Stimulated activated CD4-positive, alpha-beta T cell treated with anti-CD3 and anti-CD28 coated beads, TNF-alpha, amount 100 ng/mL, for 4 hours (primary cell): Measurements from ENCODE around the gene FOXL1.

ENCODE experiments used
- DNase-seq, 3 experiments: peaks; one replicate each; pipeline ENCODE4 v3.0.0-alpha.2; 2020; ENCODE audit warnings: low read depth in 3 of 3

FOXL1 gene

DNA sequence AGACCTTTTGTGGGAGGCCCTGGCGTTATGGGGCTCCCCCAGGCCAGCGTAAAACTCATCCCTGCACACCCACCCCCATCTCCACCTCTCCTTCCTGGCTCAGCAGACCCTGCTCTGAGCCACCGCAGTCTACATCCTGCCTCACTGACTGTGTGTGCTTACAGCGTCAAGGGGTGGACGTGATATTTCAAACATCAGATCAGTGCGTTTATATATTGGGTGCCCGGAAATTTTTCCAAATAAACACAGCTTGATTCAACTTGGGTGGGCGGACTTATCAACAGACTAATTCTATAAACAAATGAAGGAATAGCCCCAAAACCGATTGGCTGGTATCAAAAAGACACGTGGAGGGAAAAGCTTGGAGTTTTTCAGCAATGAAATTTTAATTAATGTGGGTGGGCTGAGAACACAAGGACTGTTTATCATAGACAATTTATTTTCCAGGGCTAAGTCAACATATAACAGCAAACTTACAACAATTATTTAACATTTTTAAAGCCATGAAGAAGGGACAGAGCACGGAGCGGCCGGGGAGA is at the start of gene FOXL1:
Gene FOXL1, plus strand, starts transcription at position 489 of the 539 bp plus-strand sequence. CDS start 175 bp downstream, outside the sequence.
- no peak for DNase-seq

- no peak for DNase-seq
Observed at GRCh38 chr16:86529160-86529559, 49.2 kb upstream of the FOXL1 start.

DNA sequence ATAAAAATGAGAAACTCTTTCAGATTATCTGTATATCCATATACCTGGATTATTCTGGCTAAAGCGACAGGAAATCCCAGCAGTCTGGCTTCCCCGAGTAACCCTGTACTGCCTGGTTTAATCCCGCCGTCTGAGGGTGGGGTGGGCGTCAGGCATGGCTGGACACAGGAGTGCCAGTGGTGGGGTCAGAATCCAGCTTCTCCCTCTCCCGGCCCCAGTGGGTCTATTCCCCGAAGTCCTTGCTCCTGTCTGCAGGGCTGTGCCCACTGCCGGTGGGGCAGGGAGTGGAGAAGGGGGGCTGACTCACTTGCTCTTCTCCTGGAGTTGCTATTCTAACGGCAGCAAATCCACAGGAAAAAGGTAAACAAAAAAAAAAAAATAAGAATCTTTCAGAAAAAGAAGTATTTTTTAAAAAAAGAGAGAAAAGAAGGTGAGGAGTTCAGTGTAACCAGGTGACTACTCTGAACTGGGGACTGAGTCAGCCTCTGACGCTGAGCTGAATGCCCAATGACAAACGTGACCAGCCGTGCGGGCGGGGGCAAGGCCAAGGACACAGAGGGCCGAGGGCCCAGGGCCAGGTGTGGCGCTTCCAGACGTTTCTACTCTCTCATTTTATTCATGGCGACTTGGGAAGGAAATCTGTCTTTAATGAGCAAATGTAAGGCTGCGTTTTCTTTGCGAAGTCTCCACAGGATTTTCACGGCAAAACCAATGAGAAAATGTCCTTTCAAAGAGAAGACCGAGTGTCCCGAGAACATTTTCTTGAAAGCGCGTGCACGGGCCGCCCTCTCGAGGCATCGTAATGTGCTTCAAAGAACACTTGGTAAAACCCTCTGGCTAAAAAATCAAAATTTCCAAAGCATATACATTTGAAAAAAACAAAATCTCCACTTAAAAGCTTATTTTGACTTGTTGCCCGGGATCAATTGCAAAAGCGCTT is 47.8 kb upstream of the FOXL1 start:
- no peak for DNase-seq

DNA sequence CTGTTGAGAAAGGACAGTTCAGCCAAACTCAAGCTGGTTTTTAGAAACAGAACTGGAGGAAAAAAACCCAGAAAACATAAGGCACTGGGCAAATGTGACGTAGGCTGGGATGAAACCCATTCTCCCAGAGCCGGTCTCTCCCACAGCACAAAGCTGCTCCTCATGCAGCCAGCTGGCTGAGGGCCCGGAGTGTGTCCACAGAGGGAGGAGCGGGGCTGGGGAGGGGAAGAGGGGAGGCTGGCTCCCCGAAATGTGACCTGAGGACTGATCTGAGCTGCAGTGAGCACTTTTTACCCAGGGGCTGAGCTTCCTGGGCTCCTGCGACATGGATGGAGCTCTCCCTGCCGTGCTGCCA is 47.2 kb upstream of the FOXL1 start:
- DNase-seq: no peak

DNA sequence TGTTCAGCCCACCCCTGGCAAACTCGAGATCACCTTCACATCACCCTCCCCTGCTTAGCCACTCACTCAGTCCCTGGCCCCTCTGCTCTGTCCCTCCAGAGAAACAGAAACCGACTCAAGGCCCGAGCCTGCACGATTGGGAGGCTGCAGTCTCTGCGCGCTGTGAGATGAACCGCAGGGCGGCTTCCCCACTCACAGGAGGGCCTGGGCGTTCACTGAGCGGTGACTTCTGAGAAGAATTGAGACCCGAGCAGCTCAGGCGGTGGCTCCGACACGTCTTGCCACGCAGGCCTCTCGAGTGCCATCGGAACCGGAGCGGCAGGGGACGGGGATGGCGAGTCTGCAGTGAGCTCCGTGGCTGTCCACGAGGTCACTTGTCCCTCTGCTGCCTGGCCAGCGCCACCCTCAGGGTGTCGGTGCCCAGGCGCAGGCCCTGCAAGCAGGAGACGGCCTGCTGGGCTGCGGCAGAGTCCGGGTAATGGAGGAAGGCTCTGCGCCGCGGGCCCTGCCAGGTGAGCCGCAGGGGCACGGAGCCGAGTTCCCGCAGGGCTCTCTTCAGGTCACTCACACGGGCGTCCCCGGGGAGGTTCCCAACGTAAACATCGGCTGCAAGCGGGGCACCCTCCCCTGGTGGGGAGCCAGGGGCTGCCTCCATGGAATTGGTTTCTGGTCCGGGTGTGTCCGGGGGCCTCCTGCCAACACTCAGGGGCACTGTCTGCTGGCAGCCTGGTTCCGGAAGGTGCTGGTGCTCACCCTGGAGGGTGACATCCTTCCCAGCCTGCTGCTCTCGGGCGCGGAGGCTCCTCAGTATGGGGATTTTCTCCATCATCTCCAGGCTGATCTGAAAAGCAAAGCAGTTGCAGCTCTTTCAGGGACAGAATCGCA is 46.5 kb upstream of the FOXL1 start:
- no peak for DNase-seq

DNA sequence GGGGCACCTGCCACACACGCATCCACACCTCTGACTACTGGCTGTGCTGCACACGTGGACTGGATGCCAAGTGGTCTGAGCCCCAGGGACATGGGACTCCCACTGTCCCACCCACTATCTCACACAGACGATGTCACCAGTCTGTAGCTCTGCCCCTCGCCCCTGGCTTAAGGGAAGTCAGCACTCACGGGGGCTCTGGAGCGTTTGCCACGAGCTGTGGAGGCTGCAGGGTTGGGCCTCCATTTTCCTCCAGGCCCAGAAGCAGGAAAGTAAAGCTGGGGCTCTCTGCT is 45.9 kb upstream of the FOXL1 start:
- no peak for DNase-seq

DNA sequence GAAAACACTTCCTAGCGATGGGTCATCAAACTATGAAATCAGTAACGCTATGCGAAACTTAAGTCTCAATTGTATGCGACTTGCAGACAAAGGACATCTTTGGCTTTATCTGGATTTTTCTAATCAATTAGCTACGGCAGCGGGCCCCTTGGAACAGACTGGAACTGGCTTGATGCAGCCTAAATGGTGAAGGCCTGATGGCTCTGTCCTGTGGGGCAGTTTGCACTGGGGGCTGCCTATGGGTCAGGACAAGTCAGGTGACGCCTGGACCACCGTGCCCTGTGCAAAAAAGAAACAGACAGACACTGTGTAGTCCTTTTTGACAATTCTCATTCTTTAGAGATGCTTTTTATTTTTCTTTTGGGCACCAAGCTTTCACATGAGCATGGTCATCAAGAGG is 45.3 kb upstream of the FOXL1 start:
- no peak for DNase-seq

GRCh38 chr16:86533767-86534351 is 44.5 kb upstream of the FOXL1 start:
- no peak for DNase-seq

DNA sequence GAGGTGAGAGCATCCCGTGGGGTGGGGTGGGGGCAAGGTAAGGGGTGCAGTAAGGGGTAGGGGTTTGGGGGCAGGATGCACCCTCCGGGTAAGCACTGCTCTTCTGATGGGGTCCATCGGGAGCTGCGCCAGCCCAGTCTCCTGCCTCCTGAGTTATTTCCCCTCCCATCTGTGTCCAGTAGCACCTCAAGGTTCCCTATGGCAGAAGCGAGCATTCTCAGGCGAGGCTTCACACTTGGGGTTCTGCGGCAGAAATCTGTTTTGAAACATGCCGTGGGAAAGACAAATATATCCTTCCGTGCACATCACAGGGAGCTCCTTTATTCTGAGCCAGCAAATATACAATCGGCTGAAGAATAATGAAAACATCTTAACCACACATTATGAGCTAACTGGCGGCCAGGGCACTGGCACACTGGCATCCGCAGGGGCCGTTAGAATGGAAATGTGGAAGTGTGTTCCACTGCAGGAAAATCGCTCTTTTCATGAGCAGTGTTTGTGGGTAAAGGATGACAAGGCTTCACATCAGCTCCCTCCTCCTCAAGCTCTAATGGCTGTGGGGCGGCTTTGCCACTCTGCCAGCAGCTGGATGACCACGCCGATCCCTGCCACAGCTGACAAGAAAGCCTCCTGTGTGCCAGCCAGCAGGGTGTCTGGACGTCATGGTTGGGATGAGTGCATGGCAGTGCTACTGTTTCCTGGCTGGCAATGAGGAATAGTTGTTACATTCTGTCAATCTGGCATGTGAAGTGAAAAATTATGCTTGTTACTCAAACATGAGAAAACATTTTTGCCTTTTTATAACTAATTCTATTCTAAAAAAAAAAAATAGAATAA is 43.4 kb upstream of the FOXL1 start:
- no peak for DNase-seq

- DNase-seq: no peak
Observed at GRCh38 chr16:86536621-86537020, 41.7 kb upstream of the FOXL1 start.

- DNase-seq: no peak
Observed at GRCh38 chr16:86537486-86537885, 40.9 kb upstream of the FOXL1 start.

DNA sequence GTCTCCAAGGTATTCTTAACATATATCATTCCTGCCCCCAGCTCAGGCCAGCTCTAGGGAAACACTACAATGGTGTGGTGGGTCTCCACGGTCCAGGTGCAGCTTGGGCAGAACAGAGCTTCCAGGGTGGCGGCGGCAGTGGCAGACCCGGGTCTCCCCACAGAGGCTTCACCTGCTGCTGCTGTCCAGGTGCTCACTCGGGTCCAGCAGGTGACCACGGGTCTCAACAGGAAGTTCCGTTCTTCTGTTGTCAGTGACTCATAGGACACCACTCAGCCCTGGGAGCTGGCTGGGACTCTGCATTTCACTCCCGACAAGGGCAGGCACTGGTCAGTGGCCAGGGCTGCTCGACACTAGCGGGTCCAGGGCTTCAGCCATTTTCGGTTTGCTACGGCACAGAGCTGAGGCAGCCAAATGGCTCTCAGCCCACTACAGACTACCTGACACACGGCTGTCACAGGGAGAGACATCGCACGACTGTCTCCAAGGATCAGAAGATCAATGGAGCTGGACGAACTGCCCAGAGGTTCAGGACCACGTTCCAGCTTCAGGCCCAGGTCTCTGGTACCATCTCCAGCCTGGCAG is 40.1 kb upstream of the FOXL1 start:
- no peak for DNase-seq

DNA sequence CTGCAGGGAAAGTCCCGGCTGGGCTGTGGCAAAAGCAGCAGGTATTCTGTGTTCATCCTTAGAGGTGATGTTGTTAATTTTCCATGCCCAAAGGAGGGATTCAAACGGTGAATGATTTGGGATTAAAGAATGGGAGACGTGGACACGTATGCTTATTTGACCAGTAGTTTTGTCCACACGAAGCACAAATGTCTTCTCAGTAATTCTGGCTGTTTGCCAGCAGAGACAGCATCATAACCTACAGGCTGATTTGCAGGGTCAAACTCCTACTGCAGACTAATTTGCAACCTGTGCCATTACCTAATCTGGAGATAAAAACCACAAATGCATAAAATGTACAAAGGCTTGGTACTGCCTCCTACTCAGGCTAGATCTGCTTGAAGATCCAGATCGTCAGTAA is 37.5 kb upstream of the FOXL1 start:
- DNase-seq: no peak

- DNase-seq: no peak
Observed at GRCh38 chr16:86541560-86541959, 36.8 kb upstream of the FOXL1 start.

GRCh38 chr16:86542756-86543750 is 35.3 kb upstream of the FOXL1 start:
- no peak for DNase-seq

DNA sequence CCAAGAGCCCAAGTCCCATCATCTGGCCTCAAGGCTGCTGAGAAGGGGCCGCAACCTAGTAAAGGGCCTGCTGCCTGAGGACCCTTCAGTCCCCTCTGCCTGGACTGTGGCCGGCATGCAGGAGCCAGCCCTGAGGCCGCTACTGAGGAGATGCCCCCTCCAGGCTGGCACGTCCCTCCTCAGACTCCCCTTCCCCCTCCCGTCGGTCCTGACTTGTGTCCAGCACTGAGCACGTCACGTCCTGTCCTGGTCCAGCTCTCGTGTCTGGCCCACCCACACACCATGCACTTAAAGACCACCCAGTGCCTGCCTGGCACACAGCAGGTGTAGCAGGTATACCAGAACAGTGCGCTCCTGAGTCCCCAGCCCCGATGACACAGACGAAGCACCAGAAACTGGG is 32.9 kb upstream of the FOXL1 start:
- DNase-seq: no peak

DNA sequence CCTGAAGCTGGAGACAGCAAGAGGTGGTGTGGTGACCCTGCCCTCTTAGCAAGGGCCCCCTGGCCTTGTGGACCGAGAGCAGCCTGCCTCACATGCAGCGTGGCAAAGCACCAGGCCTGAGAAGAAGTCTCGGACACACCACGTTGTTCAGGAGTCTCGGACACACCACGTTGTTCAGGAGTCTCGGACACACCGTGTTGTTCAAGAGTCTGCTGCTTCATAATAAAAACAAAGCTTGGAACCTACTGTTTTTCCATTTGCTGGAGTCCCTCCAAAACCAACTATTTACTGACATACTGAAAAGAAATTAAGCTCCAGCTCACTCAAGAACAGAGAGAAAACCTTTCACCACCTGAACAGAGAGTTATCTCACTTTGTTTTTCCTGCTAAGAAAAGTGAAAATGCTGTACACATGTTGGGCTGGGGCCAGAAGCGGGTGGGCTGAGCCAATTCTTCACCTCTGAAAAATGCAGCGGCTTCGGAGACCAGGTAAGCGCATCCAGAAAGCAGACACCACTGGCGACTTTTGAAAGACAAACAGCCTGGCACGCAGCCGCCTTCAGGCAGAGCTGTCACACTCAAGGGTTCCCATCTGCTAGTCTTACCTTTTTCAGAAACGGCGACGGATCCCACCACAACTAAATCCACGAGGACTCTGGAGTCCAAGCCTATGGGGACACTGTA is 32.3 kb upstream of the FOXL1 start:
- DNase-seq: no peak

DNA sequence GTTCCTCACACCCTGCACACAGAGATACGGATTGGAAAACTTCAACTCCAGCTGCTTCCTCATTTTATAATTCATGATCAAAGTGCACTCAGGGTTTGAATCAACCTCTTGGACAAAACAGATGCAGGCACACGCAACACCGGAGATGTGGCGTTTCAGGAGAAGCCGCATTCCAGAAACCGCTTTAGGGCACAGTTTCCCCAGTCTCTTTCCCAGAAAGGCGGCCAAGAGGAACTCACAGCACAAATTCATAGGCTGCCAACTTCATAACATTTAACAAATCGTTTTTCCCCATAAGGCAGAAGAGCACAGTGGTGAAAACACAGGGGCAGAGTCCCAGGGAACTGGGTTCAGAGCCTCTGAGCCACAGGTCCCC is 31.7 kb upstream of the FOXL1 start:
- DNase-seq: no peak

DNA sequence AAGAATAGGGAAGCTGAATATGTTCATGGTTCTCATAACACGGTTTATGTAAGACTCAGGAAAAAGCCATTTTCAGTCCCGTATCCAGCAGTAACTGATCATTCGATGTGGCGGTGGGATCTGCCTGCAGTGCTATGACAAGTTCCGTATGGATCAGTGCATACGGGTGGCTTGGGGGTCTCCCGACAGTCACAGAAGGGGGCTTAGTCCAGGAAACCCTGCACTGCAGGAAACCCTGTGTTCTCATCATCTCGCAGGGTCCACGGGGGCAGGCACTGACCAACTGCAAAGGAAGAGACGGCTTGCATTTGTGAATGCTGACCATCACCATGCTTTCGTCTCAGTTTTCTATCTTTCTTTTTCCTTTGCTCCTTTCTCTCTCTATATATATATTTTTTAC is 31.1 kb upstream of the FOXL1 start:
- DNase-seq: no peak
